GM21528 (cell line): ENCODE measurements around the gene PIGB.
"Not testable (repeated sequence)": the region's sequence is repeated elsewhere in the genome, so short reads cannot be mapped to it uniquely, and the experiment has no call there.

Source experiments
- ATAC-seq: cut with Tn5 transposase; IDR thresholded peaks from one replicate; pipeline ENCODE4 v1.9.1; 2021; ENCODE audit warnings: mild to moderate bottlenecking, moderate library complexity; ENCODE audit not compliant: unreplicated experiment, low FRiP score

PIGB gene

GRCh38 chr15:55318588-55319494 is at the start of gene PIGB, which contains the start of gene PIGBOS1:
Gene PIGB (plus strand): TSS chr15:55319222. CDS start chr15:55319251, 29 bp downstream.
Gene PIGBOS1 (minus strand): TSS chr15:55319123. CDS start chr15:55317792, 1,331 bp downstream.
- peak; percentile 91 for ATAC-seq

DNA sequence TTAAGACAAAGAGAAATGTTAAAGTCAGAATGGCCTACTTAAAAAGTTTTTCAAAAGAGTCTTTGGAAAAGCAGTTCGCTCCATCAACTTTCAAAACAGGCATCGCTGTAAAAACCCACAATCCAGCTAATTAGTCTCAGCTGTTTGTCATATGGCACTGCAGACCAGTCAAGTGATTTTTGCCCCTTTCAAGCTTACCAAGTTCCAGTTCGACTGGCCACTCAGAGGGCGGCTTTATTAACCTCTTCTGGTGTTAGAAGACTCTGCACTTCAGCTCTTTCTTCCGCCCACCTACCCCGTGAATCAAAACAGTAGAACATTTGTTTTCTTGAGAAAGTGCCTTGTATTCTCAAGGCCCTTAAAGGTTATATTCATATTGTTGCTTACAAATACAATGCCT is 48.7 kb upstream of the PIGB start:
- ATAC-seq, result no peak

- ATAC-seq, result no peak
These were observed 42.7 kb upstream of the PIGB start for GRCh38 chr15:55276324-55276723.

GRCh38 chr15:55277116-55277564 is 41.9 kb upstream of the PIGB start:
- ATAC-seq, result peak; percentile 52

DNA sequence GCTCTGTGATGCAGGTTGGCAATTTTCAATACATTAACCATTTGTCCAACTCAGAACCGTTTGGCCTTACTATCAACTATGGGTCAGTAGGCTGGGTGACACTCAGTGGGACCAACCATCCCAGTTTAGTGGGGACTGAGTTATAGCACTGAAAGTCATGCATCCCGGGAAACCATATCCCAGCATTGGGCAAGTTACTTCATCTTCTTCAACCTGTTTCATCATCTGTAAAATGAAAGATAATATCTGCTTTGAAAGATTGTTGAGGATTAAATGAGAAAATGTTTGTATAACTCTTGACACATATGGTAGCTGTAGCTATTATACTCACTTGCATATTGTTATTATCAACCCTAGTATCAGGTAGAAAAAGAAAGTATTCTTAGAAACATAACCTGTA is 41.3 kb upstream of the PIGB start:
- no peak for ATAC-seq

- no peak for ATAC-seq
These were observed 39.8 kb upstream of the PIGB start for GRCh38 chr15:55279100-55279745.

DNA sequence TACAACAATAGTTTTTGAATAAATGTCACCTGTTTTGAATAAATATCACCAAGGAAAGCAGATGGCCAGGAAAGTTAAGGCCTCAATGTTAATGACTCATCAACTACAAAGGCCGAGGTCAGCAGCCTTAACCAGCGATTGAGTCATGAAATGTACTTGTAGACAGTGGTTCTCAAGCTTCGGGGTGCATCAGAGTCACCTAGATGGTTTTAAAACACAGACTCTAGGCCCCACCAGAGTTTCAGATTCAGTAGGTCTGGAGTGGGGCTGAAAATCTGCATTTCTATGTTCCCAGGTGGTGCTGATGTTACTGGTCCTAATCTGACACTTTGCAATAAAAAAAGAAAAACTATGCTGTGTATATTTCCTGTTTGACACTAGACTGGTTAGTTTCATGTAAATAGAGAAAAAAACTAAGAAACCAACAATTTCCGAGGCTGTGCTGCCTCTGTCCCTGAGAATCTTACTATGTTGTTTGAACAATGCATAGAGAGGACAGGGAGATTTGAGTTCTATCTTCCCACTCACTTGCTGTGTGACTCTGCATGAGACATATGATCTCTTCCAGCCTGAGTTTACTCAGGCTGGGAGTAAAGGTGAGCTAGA is 39.2 kb upstream of the PIGB start:
- peak; percentile 86 for ATAC-seq

- ATAC-seq, result not testable (repeated sequence)
These were observed 38.4 kb upstream of the PIGB start for GRCh38 chr15:55280589-55280988.

DNA sequence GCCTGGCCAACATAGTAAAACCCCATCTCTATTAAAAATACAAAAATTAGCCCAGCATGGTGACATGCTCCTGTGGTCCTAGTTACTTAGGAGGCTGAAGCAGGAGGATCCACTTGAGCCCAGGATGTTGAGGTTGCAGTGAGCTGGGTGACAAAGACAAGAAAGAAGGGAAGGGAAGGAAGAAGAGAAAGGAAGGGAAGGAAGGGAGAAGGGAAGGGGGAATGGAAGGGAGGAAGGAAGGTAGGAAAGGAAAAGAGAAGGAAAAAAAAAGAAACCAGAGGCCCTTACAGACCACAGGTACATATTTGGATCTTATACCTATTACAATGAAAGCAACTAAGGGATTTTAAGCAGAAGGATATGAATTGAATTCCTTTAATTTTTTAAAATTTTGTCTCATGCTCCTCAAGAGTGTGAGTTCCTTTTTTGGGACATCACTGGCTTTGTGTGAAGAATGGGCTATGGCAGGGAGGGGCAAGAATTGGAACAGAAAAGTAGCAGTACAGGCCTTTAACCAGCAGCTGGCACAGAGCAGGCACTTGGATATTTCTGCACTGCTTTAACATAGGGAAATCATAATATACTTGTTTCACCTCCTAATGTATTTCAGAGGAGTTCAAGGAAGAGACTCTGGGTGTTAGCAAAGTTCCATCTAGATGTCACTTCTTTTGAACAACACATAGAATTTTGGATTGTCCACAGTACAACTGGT is 37.3 kb upstream of the PIGB start:
- ATAC-seq, result no peak

DNA sequence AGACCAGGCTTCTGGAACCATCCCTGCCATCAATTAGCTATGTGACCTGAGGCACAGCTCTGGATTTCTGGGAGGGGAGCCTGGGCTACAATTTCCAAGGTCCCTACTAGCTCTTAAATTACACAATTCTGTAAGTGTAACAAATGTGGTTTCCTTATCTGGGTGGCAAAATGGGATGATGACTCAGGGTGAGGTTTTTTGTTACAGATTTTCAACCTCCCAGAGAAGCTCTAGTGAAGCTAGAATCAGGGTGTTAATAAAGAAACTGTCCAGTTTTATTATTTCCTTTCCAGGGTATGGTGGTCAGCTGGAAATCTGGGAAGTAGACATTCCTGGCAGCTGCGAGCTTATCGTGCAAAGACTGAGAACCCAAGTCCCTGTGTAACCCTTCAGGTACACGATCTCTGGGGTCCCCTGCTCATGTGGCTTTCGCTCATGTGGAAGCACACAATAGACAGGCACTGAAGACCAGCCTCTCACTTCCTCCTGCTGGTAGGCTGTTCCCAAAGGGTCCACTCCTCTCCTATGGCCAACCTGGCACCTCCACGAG is 36.7 kb upstream of the PIGB start:
- no peak for ATAC-seq

DNA sequence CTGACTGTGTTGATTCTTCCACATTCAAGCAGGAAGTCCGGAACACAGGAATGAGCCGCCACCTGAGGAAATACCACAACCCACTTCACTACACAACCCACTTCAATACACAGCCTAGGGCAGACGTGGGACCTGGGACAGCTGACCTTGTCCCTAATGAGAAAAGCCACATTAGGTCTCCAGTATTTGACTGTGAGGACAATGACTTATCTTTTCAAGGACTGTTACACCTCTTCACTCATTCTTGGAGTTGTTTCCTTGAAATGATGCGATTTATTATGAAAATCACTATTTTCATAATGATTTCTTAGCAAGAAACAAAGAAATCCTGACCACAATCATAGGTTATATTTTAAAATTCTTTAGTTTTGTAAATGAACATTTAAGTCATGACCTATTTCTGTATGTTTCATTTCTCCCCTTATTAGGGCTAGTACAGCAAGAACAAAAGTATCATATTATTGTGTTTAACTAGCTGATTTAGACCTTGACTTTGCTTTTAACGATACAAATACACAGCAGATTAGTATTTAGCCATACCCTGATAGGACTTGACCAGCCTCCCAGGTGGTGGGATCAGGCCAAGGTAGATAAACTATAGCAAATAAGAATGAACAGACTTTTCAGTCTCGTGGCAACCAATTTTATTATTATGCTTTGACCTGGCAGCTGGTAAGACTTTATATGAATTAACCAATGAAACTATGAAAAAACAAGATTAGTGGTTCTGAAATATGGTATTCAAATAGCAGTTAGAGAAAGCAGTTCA is 35.5 kb upstream of the PIGB start:
- no peak for ATAC-seq

GRCh38 chr15:55284426-55284825 is 34.6 kb upstream of the PIGB start:
- ATAC-seq, result no peak

DNA sequence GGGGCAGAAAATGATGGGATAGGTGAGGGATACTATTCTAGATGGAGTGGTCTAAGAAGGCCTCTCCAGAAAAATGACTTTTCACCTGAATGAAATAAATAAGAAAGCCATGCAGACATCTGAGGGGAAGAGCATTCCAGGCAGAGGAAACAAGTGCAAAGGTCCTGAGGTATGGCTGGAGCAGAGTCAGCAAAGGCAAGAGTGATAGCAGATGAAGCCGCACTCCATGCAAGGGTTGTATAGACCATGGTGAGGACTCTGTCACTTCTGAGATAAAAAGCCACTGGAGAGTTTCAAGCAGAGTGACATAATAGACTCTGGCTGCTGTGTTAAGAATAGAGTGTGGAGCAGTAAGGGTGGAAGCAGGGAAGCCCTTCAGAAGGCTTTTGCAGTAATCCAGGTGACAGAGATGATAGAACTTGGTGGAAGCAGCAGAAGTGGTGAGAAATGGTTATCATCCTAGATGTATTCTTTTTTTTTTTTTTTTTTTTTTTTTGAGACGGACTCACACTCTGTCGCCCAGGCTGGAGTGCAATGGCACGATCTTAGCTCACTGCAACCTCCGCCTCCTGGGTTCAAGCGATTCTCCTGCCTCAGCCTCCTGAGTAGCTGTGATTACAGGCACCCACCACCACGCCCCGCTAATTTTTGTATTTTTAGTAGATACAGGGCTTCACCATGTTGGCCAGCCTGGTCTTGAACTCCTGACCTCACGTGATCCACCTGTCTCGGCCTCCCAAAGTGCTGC is 32.4 kb upstream of the PIGB start:
- ATAC-seq, result not testable (repeated sequence)

GRCh38 chr15:55288006-55288717 is 30.9 kb upstream of the PIGB start:
- ATAC-seq, result no peak

- peak; percentile 43 for ATAC-seq
These were observed 29.8 kb upstream of the PIGB start for GRCh38 chr15:55289011-55289745.

DNA sequence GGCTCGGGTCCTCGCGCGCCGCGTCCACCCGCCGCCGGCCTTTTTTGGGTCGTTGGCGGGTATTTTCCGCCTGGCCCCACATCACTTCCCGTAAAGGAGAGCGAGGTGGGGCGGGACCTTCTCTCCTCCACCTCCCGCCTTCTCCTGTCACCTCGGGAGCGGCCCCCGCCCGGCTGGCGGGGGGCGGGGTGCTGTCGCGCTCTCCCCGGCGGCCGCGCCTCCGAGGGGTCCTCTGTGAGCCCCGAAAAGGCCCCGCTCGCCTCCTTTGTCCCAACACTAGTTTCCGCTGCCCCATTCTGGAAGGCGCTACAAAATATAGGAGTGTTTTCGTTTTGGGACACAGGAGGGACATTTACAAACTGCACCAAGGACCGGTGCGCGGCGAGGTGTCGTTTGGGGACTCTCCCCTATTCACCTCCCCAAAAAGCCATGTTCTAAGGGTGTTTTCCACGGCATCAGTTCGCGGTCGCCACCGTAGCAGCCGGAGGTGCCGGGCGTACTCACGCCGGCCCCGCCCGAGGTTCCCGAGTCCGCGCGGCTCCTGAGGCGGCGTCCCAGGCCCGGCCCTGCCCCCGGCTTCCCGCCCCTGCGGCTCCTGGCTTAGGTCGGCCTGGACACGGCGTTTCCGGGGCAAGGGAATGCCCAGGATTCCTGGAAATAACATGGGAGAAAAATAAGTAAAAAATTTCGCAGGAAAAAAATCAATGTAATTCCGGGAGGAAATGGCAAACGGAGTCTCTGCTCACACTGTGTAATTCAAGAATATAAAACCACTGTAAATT is 29.1 kb upstream of the PIGB start, which contains the start of gene RAB27A:
RAB27A (minus strand) TSS at position 68 of the 782 bp plus-strand sequence. CDS start 54,879 bp downstream, outside the sequence.
- ATAC-seq, result peak; percentile 77
